B cell (primary cell): Measurements from ENCODE around the gene ZNF827.

Source experiments
- CTCF ChIP-seq: fragments of 200-600 bp; IDR thresholded peaks from one replicate; pipeline ENCODE4 v1.8.0; 2022; ENCODE audit warnings: antibody characterized with exemption, mild to moderate bottlenecking
- EZH2 ChIP-seq: IDR thresholded peaks from 2 replicates; pipeline ENCODE4 v1.6.1; 2012; ENCODE audit warnings: borderline replicate concordance, low read depth, mild to moderate bottlenecking, moderate library complexity, low read length; ENCODE audit not compliant: insufficient read depth, poor library complexity, severe bottlenecking

GRCh38 chr4:145885666-145886065, 53.0 kb downstream of the ZNF827 start:
- TF ChIP-seq CTCF (no peak), EZH2 (no peak)
